Stimulated activated naive CD4-positive, alpha-beta T cell treated with Interleukin-2 at 50 U/mL for 16 hours (primary cell): Measurements from ENCODE around the gene F11.
"Not testable (repeated sequence)": the region's sequence is repeated elsewhere in the genome, so short reads cannot be mapped to it uniquely, and the experiment has no call there.

Experiments
- DNase-seq: peaks from one replicate; lab custom pipeline; 2025; lab: John Stamatoyannopoulos, UW

F11 gene

DNA sequence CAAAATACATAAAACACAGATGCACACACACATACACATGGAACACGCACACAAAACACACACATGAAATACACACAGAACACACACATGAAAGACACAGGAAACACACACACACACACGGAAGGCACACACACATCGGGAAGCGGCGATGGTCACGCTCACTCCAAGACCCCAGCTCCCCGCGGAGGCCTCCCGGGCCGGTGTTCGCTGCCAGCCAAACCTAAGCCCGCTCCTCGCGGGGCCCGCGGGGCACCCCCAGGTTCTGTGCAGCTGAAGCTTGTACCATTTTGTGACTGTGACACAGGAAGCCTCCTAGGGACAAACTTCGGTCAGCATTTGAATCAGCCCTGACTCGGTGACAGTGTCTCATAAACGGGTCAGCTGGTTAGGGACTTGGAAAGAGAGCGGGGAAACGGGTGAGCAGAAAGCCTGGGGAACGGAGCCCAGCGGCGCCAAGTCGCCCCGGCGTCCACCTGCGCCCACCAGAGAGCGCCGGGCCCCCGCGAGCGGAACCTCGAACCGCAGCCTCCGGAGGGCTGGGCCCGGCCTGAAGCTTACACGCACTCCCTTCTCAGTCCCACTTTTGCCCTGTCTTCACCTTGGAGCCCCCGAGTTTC, 32.1 kb downstream of the F11 start:
- DNase-seq: no peak

- no peak for DNase-seq
Measured at GRCh38 chr4:186299291-186299690, 33.3 kb downstream of the F11 start.

GRCh38 chr4:186300659-186301390, 34.8 kb downstream of the F11 start:
- DNase-seq: no peak

DNA sequence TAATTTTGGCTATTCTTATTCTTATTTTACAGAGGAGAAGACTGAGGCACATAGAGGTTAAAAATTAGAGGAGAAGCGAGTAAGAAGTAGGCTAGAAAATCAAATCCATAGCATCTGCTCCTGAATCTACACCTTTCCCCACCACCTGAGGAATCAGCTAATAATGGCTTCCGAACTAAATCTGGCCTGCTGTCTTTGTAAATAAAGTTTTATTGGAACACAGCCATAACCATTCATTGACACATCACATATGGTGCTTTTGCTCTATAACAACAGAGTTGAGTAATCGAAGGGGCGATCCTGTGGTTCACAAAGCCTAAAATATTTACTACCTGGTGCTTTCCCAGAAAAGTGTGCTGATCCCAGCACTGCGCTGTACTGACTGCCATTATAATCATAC, 38.2 kb downstream of the F11 start:
- DNase-seq: no peak

GRCh38 chr4:186304866-186305505, 39.0 kb downstream of the F11 start:
- DNase-seq: no peak

DNA sequence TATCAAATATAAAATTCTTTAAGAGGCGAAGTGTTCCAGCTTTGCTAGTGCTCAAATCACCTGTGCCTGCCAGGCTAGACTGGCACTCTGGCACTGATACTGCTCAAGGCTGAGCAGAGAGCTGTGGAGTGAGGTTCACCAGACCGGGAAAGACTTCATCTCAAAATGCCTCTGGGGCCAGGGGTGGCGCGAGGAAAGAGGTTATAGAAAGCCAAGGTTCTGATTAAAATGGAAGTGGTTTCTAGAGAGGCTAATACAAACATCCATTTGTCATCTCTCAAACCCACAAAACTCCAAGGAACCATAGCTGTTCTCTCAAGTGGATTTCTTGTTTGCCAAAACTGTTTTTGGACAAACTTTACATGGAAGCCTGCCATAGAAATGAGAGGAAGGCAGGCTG, 41.5 kb downstream of the F11 start:
- no peak for DNase-seq

- DNase-seq: no peak
Measured at GRCh38 chr4:186307916-186308315, 41.9 kb downstream of the F11 start.

DNA sequence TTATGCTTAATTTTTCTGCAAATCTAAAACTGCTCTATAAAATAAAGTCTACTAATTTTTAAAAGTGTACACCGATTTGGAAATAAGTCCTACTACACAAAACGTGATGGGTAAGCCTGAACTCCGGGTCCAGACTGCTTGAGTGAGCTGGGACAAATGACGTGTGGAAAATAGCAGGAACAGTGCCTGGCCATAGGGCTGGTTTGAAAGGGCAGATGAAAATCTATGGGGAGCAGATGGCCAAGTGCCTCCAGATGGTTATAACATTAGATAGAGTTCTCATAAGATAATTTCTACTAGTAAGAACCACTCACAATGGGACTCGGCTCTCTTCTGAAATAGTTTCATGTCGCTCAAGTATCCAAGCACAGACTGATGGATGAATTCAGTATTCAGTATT, 52.5 kb downstream of the F11 start:
- no peak for DNase-seq

- DNase-seq: not testable (repeated sequence)
Measured at GRCh38 chr4:186324660-186325059, 58.7 kb downstream of the F11 start.

DNA sequence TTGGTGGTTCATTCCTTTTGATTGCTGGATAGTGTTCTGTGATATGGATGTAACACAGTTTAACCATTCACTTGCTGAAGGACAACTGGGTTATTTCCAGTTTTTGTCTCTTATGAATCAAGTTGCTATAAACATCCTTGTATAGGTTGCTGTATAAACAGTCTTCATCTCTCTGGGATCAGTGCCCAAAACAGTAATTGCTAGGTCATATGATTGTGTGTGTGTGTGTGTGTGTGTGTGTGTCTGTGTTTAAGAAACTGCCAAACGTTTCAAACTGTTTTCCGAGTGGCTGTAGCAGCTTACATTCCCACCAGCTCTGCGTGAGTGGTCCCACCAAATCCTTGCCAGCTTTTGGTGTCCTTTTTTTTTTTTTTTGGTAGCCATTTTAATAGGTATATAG, 60.4 kb downstream of the F11 start:
- no peak for DNase-seq

DNA sequence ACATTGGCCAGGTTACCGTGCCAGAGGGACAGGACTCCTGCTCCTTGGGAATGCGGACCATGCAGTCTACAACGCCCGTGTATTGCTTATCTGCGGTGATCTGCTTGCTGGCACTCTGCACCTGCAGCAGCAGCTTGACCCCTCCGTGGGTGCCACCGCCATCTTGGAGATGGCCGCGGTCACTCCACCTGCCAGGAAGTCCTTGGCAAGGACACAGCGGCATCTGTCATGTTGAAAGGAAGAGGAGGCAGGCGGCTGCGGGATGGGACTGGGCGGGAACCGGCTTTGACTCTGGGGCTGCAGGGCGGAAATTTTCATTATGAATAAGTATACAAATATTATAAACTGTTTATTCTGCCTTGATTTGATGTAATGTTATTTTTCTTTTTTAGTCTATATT, 63.4 kb downstream of the F11 start:
- DNase-seq: no peak

- DNase-seq: no peak
Measured at GRCh38 chr4:186330368-186330767, 64.4 kb downstream of the F11 start.

GRCh38 chr4:186335793-186336192, 69.8 kb downstream of the F11 start:
- no peak for DNase-seq
